ENCODE results near the gene ACADVL.

The ACADVL gene

GRCh38 chr17:7203391-7203790 is 16.3 kb upstream of the ACADVL start:
- no peaks in the 10 kb centered on the region for H3K27me3 ChIP-seq (ENCODE audit: control insufficient read depth in 3 of 3, insufficient read depth in 3 of 3, low read depth in 1 of 3, low read length in 3 of 3)
- no peak overlapping the region for H4K91ac ChIP-seq (ENCODE audit: low read depth, low read length, poor library complexity)
- no peak overlapping the region for H2AK5ac ChIP-seq (ENCODE audit: low read depth, low read length)
- H2AFZ ChIP-seq (ENCODE audit: low read length) = no peak overlapping the region
- no peak overlapping the region for H3K23ac ChIP-seq (ENCODE audit: low read depth, low read length, poor library complexity)
- no peak overlapping the region for H3K18ac ChIP-seq (ENCODE audit: low read length)
- H3K36me3 ChIP-seq (replicated peaks in 1 of 2; ENCODE audit: control insufficient read depth in 2 of 2, insufficient read depth in 2 of 2, low read length in 2 of 2) = peaks cover 21 to 47% of the 10 kb centered on the region in 2 donors
- no peak overlapping the region for H3K27ac ChIP-seq (replicated peaks; ENCODE audit: low read length)
- WGBS, 2 donors (ENCODE audit: extremely low coverage in 2 of 2, insufficient read length in 2 of 2, insufficient replicate concordance in 1 of 2) = no CpG with 5 or more reads among the region's 16 CpGs
- no peak overlapping the region for H2BK15ac ChIP-seq (ENCODE audit: low read length)
- H3K79me1 ChIP-seq (ENCODE audit: low read depth, low read length) = peaks cover 8% of the 10 kb centered on the region
- no peak overlapping the region for H3K4me3 ChIP-seq (ENCODE audit: low read length in 2 of 2)
- H3K4me2 ChIP-seq (ENCODE audit: insufficient read depth, low read length, poor library complexity, severe bottlenecking) = no peak overlapping the region
- no peak overlapping the region for H4K8ac ChIP-seq (ENCODE audit: low read depth, low read length)
- H2BK120ac ChIP-seq (ENCODE audit: low read depth, low read length) = no peak overlapping the region
- no peak overlapping the region for H3K14ac ChIP-seq (ENCODE audit: low read length)
- H3K4me1 ChIP-seq (ENCODE audit: control insufficient read depth in 2 of 2, insufficient read depth in 1 of 2, low read depth in 1 of 2, low read length in 2 of 2) = peaks cover 26 to 28% of the 10 kb centered on the region in 2 donors
- H2BK5ac ChIP-seq (ENCODE audit: low read length) = peak overlapping the region; percentile 19
- H2BK12ac ChIP-seq (ENCODE audit: low read length) = peak overlapping the region; percentile 12
- peaks cover 0 to 1% of the 10 kb centered on the region in 2 donors for H3K9me3 ChIP-seq (replicated peaks in 1 of 2; ENCODE audit: control insufficient read depth in 2 of 2, insufficient read depth in 1 of 2, low read depth in 1 of 2, low read length in 2 of 2)
- no peak for DNase-seq (ENCODE audit: low spot score)
- no peak overlapping the region for H3K4ac ChIP-seq (ENCODE audit: low read length)
- H3K9ac ChIP-seq (ENCODE audit: low read depth, low read length, poor library complexity) = no peak overlapping the region

- Histone ChIP-seq H3K4ac (ENCODE audit: low read length) (peak overlapping the region; percentile 78), H3K36me3 (replicated peaks in 1 of 2; ENCODE audit: control insufficient read depth in 2 of 2, insufficient read depth in 2 of 2, low read length in 2 of 2) (peaks cover 21 to 43% of the 10 kb centered on the region in 2 donors), H3K79me1 (ENCODE audit: low read depth, low read length) (peaks cover 8% of the 10 kb centered on the region), H2BK5ac (ENCODE audit: low read length) (peak overlapping the region; percentile 19), H3K27ac (replicated peaks; ENCODE audit: low read length) (peak overlapping the region; percentile 95), H3K14ac (ENCODE audit: low read length) (no peak overlapping the region), H3K27me3 (ENCODE audit: control insufficient read depth in 3 of 3, insufficient read depth in 3 of 3, low read depth in 1 of 3, low read length in 3 of 3) (no peaks in the 10 kb centered on the region), H2BK12ac (ENCODE audit: low read length) (peak overlapping the region; percentile 96), H2BK120ac (ENCODE audit: low read depth, low read length) (no peak overlapping the region), H3K18ac (ENCODE audit: low read length) (peak overlapping the region; percentile 95), H4K91ac (ENCODE audit: low read depth, low read length, poor library complexity) (peak overlapping the region; percentile 77), H2AK5ac (ENCODE audit: low read depth, low read length) (peak overlapping the region; percentile 95), H3K9ac (ENCODE audit: low read depth, low read length, poor library complexity) (peak overlapping the region; percentile 65), H4K8ac (ENCODE audit: low read depth, low read length) (no peak overlapping the region), H2BK15ac (ENCODE audit: low read length) (no peak overlapping the region), H3K9me3 (replicated peaks in 1 of 2; ENCODE audit: control insufficient read depth in 2 of 2, insufficient read depth in 1 of 2, low read depth in 1 of 2, low read length in 2 of 2) (peaks cover 0 to 3% of the 10 kb centered on the region in 2 donors), H3K4me2 (ENCODE audit: insufficient read depth, low read length, poor library complexity, severe bottlenecking) (peak overlapping the region; percentile 71), H3K4me3 (ENCODE audit: low read length in 2 of 2) (peak overlapping the region in 1 of 2 donors; percentile 41), H3K4me1 (ENCODE audit: control insufficient read depth in 2 of 2, insufficient read depth in 1 of 2, low read depth in 1 of 2, low read length in 2 of 2) (peaks cover 36% of the 10 kb centered on the region in 2 donors), H2AFZ (ENCODE audit: low read length) (peak overlapping the region; percentile 88), H3K23ac (ENCODE audit: low read depth, low read length, poor library complexity) (peak overlapping the region; percentile 81)
- WGBS, 2 donors (ENCODE audit: extremely low coverage in 2 of 2, insufficient read length in 2 of 2, insufficient replicate concordance in 1 of 2) = no CpG with 5 or more reads among the region's 15 CpGs
- DNase-seq (ENCODE audit: low spot score) = no peak
Measured at GRCh38 chr17:7204336-7204735, 15.4 kb upstream of the ACADVL start.

- Histone ChIP-seq H3K4ac (ENCODE audit: low read length) (no peak overlapping the region), H3K27me3 (ENCODE audit: control insufficient read depth in 3 of 3, insufficient read depth in 3 of 3, low read depth in 1 of 3, low read length in 3 of 3) (no peaks in the 10 kb centered on the region), H3K4me2 (ENCODE audit: insufficient read depth, low read length, poor library complexity, severe bottlenecking) (peak overlapping the region; percentile 71), H2BK5ac (ENCODE audit: low read length) (peak overlapping the region; percentile 19), H2AK5ac (ENCODE audit: low read depth, low read length) (no peak overlapping the region), H3K23ac (ENCODE audit: low read depth, low read length, poor library complexity) (no peak overlapping the region), H3K14ac (ENCODE audit: low read length) (no peak overlapping the region), H2AFZ (ENCODE audit: low read length) (peak overlapping the region; percentile 88), H3K9ac (ENCODE audit: low read depth, low read length, poor library complexity) (peak overlapping the region; percentile 17), H3K4me3 (ENCODE audit: low read length in 2 of 2) (peak overlapping the region; percentile 41 to 89), H2BK120ac (ENCODE audit: low read depth, low read length) (no peak overlapping the region), H3K18ac (ENCODE audit: low read length) (peak overlapping the region; percentile 86), H4K91ac (ENCODE audit: low read depth, low read length, poor library complexity) (no peak overlapping the region), H4K8ac (ENCODE audit: low read depth, low read length) (no peak overlapping the region), H3K79me1 (ENCODE audit: low read depth, low read length) (peaks cover 8% of the 10 kb centered on the region), H2BK12ac (ENCODE audit: low read length) (no peak overlapping the region), H3K36me3 (replicated peaks in 1 of 2; ENCODE audit: control insufficient read depth in 2 of 2, insufficient read depth in 2 of 2, low read length in 2 of 2) (peaks cover 21 to 41% of the 10 kb centered on the region in 2 donors), H3K4me1 (ENCODE audit: control insufficient read depth in 2 of 2, insufficient read depth in 1 of 2, low read depth in 1 of 2, low read length in 2 of 2) (peaks cover 36% of the 10 kb centered on the region in 2 donors), H3K9me3 (replicated peaks in 1 of 2; ENCODE audit: control insufficient read depth in 2 of 2, insufficient read depth in 1 of 2, low read depth in 1 of 2, low read length in 2 of 2) (peaks cover 0 to 3% of the 10 kb centered on the region in 2 donors), H2BK15ac (ENCODE audit: low read length) (no peak overlapping the region), H3K27ac (replicated peaks; ENCODE audit: low read length) (peak overlapping the region; percentile 95)
- no CpG with 5 or more reads among the region's 34 CpGs for WGBS, 2 donors (ENCODE audit: extremely low coverage in 2 of 2, insufficient read length in 2 of 2, insufficient replicate concordance in 1 of 2)
- peak; percentile 96 for DNase-seq (ENCODE audit: low spot score)
Measured at GRCh38 chr17:7204828-7205461, 14.8 kb upstream of the ACADVL start.

GRCh38 chr17:7205561-7205960 is 14.2 kb upstream of the ACADVL start:
- peak overlapping the region; percentile 41 to 44 for H3K4me3 ChIP-seq (ENCODE audit: low read length in 2 of 2)
- no peak overlapping the region for H3K23ac ChIP-seq (ENCODE audit: low read depth, low read length, poor library complexity)
- peaks cover 36 to 37% of the 10 kb centered on the region in 2 donors for H3K4me1 ChIP-seq (ENCODE audit: control insufficient read depth in 2 of 2, insufficient read depth in 1 of 2, low read depth in 1 of 2, low read length in 2 of 2)
- peaks cover 0 to 3% of the 10 kb centered on the region in 2 donors for H3K9me3 ChIP-seq (replicated peaks in 1 of 2; ENCODE audit: control insufficient read depth in 2 of 2, insufficient read depth in 1 of 2, low read depth in 1 of 2, low read length in 2 of 2)
- H3K18ac ChIP-seq (ENCODE audit: low read length) = no peak overlapping the region
- H3K79me1 ChIP-seq (ENCODE audit: low read depth, low read length) = peaks cover 8% of the 10 kb centered on the region
- H3K27me3 ChIP-seq (ENCODE audit: control insufficient read depth in 3 of 3, insufficient read depth in 3 of 3, low read depth in 1 of 3, low read length in 3 of 3) = no peaks in the 10 kb centered on the region
- H3K36me3 ChIP-seq (replicated peaks in 1 of 2; ENCODE audit: control insufficient read depth in 2 of 2, insufficient read depth in 2 of 2, low read length in 2 of 2) = peaks cover 21 to 37% of the 10 kb centered on the region in 2 donors
- no peak overlapping the region for H4K91ac ChIP-seq (ENCODE audit: low read depth, low read length, poor library complexity)
- H2BK15ac ChIP-seq (ENCODE audit: low read length) = no peak overlapping the region
- H2AFZ ChIP-seq (ENCODE audit: low read length) = peak overlapping the region; percentile 88
- no peak overlapping the region for H3K14ac ChIP-seq (ENCODE audit: low read length)
- H3K27ac ChIP-seq (replicated peaks; ENCODE audit: low read length) = peak overlapping the region; percentile 95
- H4K8ac ChIP-seq (ENCODE audit: low read depth, low read length) = no peak overlapping the region
- no peak overlapping the region for H3K9ac ChIP-seq (ENCODE audit: low read depth, low read length, poor library complexity)
- no peak overlapping the region for H2BK5ac ChIP-seq (ENCODE audit: low read length)
- no peak overlapping the region for H2BK120ac ChIP-seq (ENCODE audit: low read depth, low read length)
- peak overlapping the region; percentile 71 for H3K4me2 ChIP-seq (ENCODE audit: insufficient read depth, low read length, poor library complexity, severe bottlenecking)
- H3K4ac ChIP-seq (ENCODE audit: low read length) = no peak overlapping the region
- no peak overlapping the region for H2AK5ac ChIP-seq (ENCODE audit: low read depth, low read length)
- WGBS, 2 donors (ENCODE audit: extremely low coverage in 2 of 2, insufficient read length in 2 of 2, insufficient replicate concordance in 1 of 2) = no CpG with 5 or more reads among the region's 15 CpGs
- no peak overlapping the region for H2BK12ac ChIP-seq (ENCODE audit: low read length)
- DNase-seq (ENCODE audit: low spot score) = no peak

Data from neuronal stem cell (in vitro differentiated cells).